Adrenal gland (tissue), 5 donors: ENCODE results near the gene AMT.

ENCODE experiments used
- POLR2A ChIP-seq, 2 donors: fragments of 450-650 bp; IDR thresholded peaks; one replicate each; pipeline ENCODE4 v1.6.1; 2017; ENCODE audit warnings: antibody characterized with exemption in 2 of 2, mild to moderate bottlenecking in 2 of 2, moderate library complexity in 1 of 2
- TF ChIP-seq, protein P1 (sequence below), 6 experiments: fragments of 450-650 bp in 4 of 6; fragments of 200-600 bp in 2 of 6; sonication (generic) in 1 of 6; IDR thresholded peaks; 1 replicate in 5 of 6; 2 replicates in 1 of 6; pipeline versions ENCODE4 v1.5.1 to v1.8.0; 2016 to 2021; ENCODE audit warnings: antibody characterized with exemption in 6 of 6, mild to moderate bottlenecking in 2 of 6, moderate library complexity in 1 of 6
- donor health status: DM: no; HTN: no; CAD: no.

GRCh38 chr3:49399461-49399860 is 22.8 kb downstream of the AMT start:
- TF ChIP-seq, protein P1, sequence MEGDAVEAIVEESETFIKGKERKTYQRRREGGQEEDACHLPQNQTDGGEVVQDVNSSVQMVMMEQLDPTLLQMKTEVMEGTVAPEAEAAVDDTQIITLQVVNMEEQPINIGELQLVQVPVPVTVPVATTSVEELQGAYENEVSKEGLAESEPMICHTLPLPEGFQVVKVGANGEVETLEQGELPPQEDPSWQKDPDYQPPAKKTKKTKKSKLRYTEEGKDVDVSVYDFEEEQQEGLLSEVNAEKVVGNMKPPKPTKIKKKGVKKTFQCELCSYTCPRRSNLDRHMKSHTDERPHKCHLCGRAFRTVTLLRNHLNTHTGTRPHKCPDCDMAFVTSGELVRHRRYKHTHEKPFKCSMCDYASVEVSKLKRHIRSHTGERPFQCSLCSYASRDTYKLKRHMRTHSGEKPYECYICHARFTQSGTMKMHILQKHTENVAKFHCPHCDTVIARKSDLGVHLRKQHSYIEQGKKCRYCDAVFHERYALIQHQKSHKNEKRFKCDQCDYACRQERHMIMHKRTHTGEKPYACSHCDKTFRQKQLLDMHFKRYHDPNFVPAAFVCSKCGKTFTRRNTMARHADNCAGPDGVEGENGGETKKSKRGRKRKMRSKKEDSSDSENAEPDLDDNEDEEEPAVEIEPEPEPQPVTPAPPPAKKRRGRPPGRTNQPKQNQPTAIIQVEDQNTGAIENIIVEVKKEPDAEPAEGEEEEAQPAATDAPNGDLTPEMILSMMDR (IDR thresholded peaks at IDR 0.05), result no peak
- no peak for TF ChIP-seq POLR2A (IDR thresholded peaks at IDR 0.05)
